Breast epithelium (tissue), 3 donors: ENCODE measurements around the gene IQGAP3.

Experiments used
- CTCF ChIP-seq, 3 donors: fragments of 450-650 bp; IDR thresholded peaks; one replicate each; pipeline ENCODE4 v1.5.1; 2016 to 2017; ENCODE audit warnings: antibody characterized with exemption in 3 of 3, mild to moderate bottlenecking in 3 of 3, moderate library complexity in 3 of 3
- POLR2A ChIP-seq: fragments of 450-650 bp; IDR thresholded peaks from one replicate; pipeline ENCODE4 v1.6.1; 2016; ENCODE audit warnings: antibody characterized with exemption, mild to moderate bottlenecking, moderate library complexity
- POLR2AphosphoS5 ChIP-seq, 3 donors: sonication (generic); formaldehyde crosslinking; IDR thresholded peaks; one replicate each; pipeline ENCODE4 v1.6.1; 2017; ENCODE audit warnings: antibody characterized with exemption in 3 of 3

DNA sequence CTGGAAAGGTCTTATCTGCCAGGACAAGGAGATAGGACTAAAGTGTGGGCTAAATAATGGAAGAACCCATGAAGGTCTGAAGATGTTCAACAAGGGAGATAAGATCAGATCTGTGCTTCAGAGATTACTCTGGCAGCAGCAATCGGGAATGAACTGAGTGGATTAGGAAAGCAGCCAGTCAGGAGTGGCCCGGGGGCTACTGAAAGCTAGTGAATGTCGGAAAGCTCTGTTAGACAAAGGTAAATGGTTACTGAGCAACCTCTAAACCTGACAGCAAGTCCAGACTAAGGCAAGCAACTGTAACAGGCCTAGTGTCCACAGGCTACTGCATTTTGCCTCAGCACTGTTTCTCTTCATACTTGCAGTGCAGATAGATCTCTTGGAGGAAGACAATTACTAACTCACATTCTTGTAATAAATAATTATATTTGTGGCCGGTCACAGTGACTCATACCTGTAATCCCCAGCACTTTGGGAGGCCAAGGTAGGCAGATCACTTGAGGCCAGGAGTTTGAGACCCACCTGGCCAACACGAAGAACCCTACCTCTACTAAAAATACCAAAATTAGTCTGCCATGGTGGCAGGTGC lies 12.5 kb downstream of the IQGAP3 start:
- no peak for TF ChIP-seq CTCF (IDR thresholded peaks at IDR 0.05)
- TF ChIP-seq POLR2A: no peak
- TF ChIP-seq POLR2AphosphoS5 (IDR thresholded peaks at IDR 0.05): no peak
